Measurements from ENCODE around the gene RBM33.

The RBM33 gene

GRCh38 chr7:155829796-155830470, 185.5 kb downstream of the RBM33 start:
- DNase-seq (ENCODE audit: low spot score): no peak
